HUES6 (cell line): ENCODE results near the gene ANKUB1.
"Not testable (repeated sequence)": the region's sequence is repeated elsewhere in the genome, so short reads cannot be mapped to it uniquely, and the experiment has no call there.

ENCODE experiments used
- H3K27ac ChIP-seq: 2 replicates; pipeline ENCODE4 v1.7.0; 2013; ENCODE audit warnings: low read depth, mild to moderate bottlenecking, low read length, inconsistent platforms
- H3K27me3 ChIP-seq: 2 replicates; pipeline ENCODE4 v1.6.1; 2013; ENCODE audit warnings: low read length; ENCODE audit not compliant: control insufficient read depth, insufficient read depth
- H3K36me3 ChIP-seq: 2 replicates; pipeline ENCODE4 v1.6.1; 2013; ENCODE audit warnings: low read length; ENCODE audit not compliant: control insufficient read depth, insufficient read depth
- H3K4me1 ChIP-seq: 2 replicates; pipeline ENCODE4 v1.6.1; 2013; ENCODE audit warnings: low read length; ENCODE audit not compliant: control insufficient read depth, insufficient read depth
- H3K4me3 ChIP-seq: 2 replicates; pipeline ENCODE4 v1.5.1; 2013; ENCODE audit warnings: low read depth, low read length
- H3K9ac ChIP-seq: one replicate; pipeline ENCODE4 v1.6.1; 2013; ENCODE audit warnings: mild to moderate bottlenecking, low read length
- H3K9me3 ChIP-seq: 2 replicates; pipeline ENCODE4 v1.6.1; 2013; ENCODE audit warnings: low read depth, low read length; ENCODE audit not compliant: control insufficient read depth, insufficient read depth

ANKUB1 gene, protein sequence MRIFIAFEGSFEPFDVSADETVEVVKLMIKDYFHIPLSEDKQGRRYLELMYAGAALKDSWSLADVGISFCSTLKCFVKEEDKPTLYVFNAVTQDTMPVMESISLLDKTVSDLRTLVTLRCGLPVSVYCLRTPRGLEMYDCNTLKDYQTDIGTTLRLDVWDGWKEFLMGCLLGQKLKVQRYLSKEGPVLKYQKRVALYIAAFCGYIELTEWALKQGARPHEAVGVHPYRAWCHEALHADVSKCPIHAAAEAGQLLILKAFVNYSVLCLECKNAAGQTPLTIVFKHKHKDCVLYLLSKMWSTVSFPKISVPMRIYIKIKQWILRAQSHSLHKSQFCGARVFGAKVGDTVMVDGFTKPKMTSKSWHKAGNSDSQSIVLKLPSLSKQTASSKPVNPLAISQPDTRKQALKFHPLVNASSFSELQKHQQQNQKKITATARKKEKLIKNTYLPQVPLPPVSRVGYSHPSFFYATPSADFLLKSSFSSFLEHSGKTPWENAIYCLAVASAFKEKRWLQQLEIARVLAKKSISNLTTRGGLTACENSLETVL

DNA sequence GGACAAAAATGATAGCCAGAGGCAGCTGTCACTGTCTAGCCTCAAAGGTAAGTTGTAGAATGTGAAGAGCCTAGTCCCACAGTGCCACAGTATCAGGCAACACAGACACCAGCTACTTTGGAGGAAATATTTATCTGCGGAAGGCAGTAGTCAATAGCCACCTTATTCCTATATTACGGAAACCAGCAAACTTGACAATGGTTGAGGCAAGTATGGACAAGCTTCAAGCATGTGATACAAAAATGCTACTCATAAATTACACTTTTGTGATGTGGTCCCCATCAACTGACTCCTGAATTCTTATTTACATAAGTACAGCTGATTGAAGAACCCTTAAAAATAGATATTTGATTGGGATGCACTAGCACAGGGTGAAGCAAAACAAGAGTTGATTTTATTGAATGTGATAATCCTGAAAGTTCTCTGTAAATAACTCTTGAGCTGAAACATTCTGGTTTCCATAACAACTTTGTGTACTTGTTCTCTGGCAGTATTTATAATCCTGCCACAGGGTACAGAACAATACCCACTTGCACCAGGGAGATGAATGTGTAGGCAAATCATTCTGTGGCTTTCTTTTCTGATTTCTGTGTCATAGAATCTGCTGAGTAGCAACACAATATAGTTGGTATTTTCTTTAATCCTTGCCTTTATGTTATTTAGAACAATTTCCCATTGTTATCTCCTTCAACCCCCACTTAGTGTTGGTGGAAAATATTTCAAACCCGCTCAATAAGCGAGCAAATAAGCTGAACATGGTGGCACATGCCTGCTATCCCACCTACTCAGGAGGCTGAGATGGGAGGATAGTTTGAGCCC lies at the start of gene ANKUB1:
ANKUB1 (minus strand) TSS at position 103 of the 819 bp plus-strand sequence. CDS start 188 bp downstream, outside the sequence.
- H3K9ac ChIP-seq: no peak within 1 kb of the TSS
- no peak within 1 kb of the TSS for H3K27ac ChIP-seq
- H3K27me3 ChIP-seq: no peaks in the 10 kb centered on the region
- no peaks in the 10 kb centered on the region for H3K4me1 ChIP-seq
- no peak within 1 kb of the TSS for H3K4me3 ChIP-seq
- H3K36me3 ChIP-seq: no peaks in the 10 kb centered on the region
- H3K9me3 ChIP-seq: no peaks in the 10 kb centered on the region

DNA sequence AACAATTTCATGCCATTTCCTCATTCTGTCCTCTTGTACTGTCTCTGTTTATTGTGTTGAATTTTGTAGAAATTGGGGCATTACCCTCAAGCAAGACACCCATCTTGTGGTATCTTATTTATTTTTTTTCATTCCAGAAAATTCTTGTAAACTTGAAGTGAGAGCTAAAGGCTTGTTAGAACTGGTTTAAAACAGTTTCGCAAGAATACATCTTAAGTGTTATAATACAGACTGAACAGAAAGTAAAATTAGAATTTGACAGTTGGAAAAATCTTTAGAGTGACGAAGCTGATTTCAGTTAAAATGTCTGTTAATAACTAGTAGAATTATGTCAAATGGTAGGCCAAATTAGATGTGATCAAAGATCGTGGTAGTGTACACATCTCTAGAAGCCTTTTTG lies 47.5 kb upstream of the ANKUB1 start:
- Histone ChIP-seq H3K9ac (no peak overlapping the region), H3K27me3 (no peaks in the 10 kb centered on the region), H3K9me3 (peaks cover 31% of the 10 kb centered on the region), H3K27ac (no peak overlapping the region), H3K4me1 (no peaks in the 10 kb centered on the region), H3K36me3 (no peaks in the 10 kb centered on the region; the same call in 1 of the 2 replicates), H3K4me3 (no peak overlapping the region)

DNA sequence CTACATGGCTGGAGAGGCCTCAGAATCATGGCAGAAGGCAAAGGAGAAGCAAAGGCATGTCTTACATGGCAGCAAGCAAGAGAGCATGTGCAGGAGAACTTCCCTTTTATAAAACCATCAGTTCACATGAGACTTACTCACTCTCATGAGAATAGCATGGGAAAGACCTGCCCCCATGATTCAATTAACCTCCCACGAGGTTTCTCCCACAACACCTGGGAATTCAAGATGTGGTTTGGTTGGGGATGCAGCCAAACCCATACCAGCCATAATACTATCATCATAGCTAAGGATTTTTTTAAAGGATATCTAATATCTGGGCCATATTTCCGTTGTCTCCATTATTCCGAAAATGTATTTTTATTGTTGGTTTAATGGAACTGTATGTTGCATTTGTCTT lies 47.1 kb upstream of the ANKUB1 start:
- H3K4me1 ChIP-seq, H3K4me3 ChIP-seq, H3K36me3 ChIP-seq, H3K9ac ChIP-seq, H3K27ac ChIP-seq, H3K27me3 ChIP-seq: not testable (repeated sequence)
- H3K9me3 ChIP-seq: peaks cover 36% of the 10 kb centered on the region

DNA sequence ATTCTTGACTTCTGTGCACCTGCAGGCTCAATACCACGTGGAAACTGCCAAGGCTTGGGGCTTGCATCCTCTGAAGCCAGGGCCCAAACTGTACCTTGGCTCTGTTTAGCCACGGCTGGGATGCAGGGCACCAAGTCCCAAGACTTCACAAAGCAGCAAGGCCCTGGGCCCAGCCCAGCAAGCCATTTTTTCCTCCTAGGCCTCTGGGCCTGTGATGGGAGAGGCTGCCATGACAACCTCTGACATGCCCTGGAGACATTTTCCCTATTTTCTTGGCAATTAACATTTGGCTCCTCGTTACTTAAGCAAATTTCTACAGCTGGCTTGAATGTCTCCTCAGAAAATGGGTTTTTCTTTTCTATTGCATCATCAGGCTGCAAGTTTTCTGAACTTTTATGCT lies 46.1 kb upstream of the ANKUB1 start:
- peaks cover 45% of the 10 kb centered on the region for H3K9me3 ChIP-seq
- not testable (repeated sequence) for H3K4me1 ChIP-seq, H3K4me3 ChIP-seq, H3K9ac ChIP-seq, H3K36me3 ChIP-seq, H3K27ac ChIP-seq, H3K27me3 ChIP-seq

DNA sequence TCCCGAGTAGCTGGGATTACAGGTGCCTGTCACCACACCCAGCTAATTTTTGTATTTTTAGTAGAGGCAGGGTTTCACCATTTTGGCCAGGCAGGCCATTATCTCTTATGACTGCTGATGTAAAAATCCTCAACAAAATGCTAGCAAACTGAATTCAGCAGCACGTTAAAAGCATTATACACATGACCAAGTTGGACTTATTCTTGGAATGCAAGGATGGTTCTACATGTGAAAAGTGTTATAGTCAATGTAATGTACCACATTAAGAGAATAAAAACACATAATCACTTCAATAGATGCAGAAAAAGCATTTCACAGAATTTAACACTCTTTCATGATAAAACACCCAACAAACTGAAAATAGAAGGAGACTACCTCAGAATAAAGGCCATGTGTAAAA lies 40.9 kb upstream of the ANKUB1 start:
- no peak overlapping the region for H3K4me3 ChIP-seq
- H3K4me1 ChIP-seq: no peaks in the 10 kb centered on the region
- H3K9ac ChIP-seq: no peak overlapping the region
- peaks cover 76% of the 10 kb centered on the region for H3K9me3 ChIP-seq
- no peaks in the 10 kb centered on the region; the same call in 1 of the 2 replicates for H3K36me3 ChIP-seq
- H3K27ac ChIP-seq: no peak overlapping the region
- no peaks in the 10 kb centered on the region for H3K27me3 ChIP-seq

DNA sequence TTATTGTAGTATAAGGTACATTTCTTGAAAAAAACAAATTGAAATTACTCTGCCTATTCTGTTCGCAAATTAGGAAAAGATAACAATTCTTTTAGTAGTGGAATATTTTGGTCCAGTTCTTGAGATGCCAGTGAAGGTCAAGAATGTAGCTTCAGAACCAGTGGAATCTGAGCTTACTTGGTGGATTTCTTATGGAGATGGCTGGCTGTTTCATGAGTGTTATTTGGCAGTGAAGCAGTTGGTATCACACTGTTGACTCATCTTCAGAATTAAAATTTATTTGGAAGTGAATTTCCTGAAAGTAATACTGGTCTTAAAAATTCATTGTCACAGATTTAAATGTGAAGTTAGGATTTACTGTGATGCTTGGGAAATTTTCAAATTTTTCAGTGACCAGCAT lies 39.7 kb upstream of the ANKUB1 start:
- Histone ChIP-seq H3K36me3 (no peaks in the 10 kb centered on the region), H3K27me3 (no peaks in the 10 kb centered on the region), H3K9ac (no peak overlapping the region), H3K9me3 (peaks cover 69% of the 10 kb centered on the region), H3K4me3 (no peak overlapping the region), H3K4me1 (no peaks in the 10 kb centered on the region), H3K27ac (no peak overlapping the region)

DNA sequence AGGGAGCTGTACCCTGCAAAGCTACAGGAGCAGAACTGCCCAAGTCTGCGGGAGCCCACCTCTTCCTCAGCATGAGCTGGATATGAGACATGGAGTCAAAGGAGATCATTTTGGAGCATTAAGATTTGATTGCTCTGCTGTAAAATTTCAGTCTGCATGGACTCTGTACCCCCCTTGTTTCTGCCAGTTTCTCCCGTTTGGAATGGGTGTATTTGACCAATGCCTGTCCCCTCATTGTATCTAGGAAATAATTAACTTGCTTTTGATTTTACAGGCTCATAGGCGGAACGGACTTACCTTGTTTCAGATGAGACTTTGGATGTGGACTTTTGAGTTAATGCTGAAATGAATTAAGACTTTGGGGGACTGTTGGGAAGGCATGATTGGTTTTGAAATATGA lies 39.0 kb upstream of the ANKUB1 start:
- Histone ChIP-seq H3K4me3 (no peak overlapping the region), H3K36me3 (no peaks in the 10 kb centered on the region), H3K9ac (no peak overlapping the region), H3K27ac (no peak overlapping the region), H3K9me3 (peaks cover 63% of the 10 kb centered on the region), H3K4me1 (no peaks in the 10 kb centered on the region), H3K27me3 (no peaks in the 10 kb centered on the region)

DNA sequence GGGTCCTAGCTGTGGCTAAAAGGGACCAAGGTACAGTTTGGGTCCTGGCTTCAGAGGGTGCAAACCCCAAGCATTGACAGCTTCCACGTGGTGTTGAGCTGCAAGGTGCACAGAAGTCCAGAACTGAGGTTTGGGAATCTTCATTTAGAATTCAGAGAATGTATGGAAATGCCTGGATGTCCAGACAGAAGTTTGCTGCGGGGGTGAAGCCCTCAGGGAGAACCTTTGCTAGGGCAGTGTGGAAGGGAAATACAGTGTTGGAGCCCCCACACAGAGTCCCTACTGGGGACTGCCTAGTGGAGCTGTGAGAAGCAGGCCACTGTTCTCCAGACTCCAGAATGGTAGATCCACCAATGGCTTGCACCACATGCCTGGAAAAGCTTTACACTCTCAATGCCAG lies 38.5 kb upstream of the ANKUB1 start:
- peaks cover 60% of the 10 kb centered on the region for H3K9me3 ChIP-seq

DNA sequence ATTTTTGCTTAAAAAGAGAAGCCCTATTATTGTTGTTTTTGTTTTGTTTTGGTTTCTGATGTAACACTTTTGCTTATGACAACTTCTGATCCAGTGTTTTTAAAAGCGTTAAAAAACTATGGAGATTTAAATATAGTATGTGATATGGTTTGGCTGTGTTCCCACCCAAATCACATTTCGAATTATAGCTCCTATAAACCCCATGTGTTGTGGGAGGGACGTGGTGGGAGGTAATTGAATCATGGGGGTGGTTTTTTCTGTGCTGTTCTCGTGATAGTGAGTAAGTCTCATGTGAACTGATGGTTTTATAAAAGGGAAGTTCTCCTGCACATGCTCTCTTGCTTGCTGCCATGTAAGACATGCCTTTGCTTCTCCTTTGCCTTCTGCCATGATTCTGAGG lies 37.3 kb upstream of the ANKUB1 start:
- H3K4me3 ChIP-seq, H3K36me3 ChIP-seq, H3K9ac ChIP-seq, H3K27ac ChIP-seq, H3K4me1 ChIP-seq, H3K27me3 ChIP-seq: not testable (repeated sequence)
- H3K9me3 ChIP-seq: peaks cover 50% of the 10 kb centered on the region

More for the DNA sequence above, 38.5 kb upstream of the ANKUB1 start:
- Histone ChIP-seq H3K27ac (no peak overlapping the region), H3K27me3 (no peaks in the 10 kb centered on the region), H3K9ac (no peak overlapping the region), H3K4me1 (peaks cover 2% of the 10 kb centered on the region; the same call in 1 of the 2 replicates), H3K36me3 (no peaks in the 10 kb centered on the region), H3K4me3 (no peak overlapping the region)

DNA sequence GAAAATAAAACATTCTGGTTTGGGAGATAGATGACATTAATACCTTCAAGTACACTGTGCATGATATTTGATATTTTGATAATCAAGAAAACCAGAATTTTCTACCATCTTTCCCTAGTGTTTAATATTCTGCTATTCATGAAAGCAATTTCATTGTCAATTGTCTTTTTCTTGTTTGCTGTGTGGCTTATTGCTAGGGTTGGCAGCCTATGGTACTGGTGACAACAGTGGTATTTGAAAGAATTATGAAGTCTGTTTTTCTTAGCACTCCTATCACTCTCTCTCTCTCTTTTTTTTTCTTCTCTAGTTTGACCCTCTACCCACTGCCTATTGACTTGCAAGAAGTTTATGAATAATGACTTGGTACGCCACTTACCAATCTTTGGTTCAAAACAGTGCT lies 36.0 kb upstream of the ANKUB1 start:
- Histone ChIP-seq H3K9me3 (peaks cover 37% of the 10 kb centered on the region), H3K36me3 (no peaks in the 10 kb centered on the region), H3K4me3 (no peak overlapping the region), H3K27ac (no peak overlapping the region), H3K4me1 (peaks cover 7% of the 10 kb centered on the region; the same call in 1 of the 2 replicates), H3K9ac (no peak overlapping the region), H3K27me3 (no peaks in the 10 kb centered on the region)

DNA sequence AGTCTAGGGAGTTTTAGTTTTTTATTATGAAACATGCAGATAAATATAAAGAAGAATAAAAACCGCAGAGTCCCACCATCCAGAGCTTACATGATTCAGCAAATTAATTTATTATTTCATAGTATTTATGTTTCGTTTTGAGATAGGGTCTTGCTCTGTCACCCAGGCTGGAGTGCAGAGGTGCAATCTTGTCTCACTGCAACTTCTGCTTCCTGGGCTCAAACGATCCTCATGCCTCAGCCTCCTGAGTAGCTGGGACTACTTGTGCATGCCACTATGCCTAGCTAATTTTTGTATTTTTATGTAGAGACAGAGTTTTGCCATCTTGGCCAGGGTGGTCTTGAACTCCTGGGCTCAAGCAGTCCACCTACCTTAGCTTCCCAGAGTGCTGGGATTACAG lies 34.3 kb upstream of the ANKUB1 start:
- no peak overlapping the region for H3K4me3 ChIP-seq
- H3K9ac ChIP-seq: no peak overlapping the region
- H3K27ac ChIP-seq: no peak overlapping the region
- no peaks in the 10 kb centered on the region for H3K27me3 ChIP-seq
- H3K4me1 ChIP-seq: peaks cover 7% of the 10 kb centered on the region; the same call in 1 of the 2 replicates
- H3K36me3 ChIP-seq: no peaks in the 10 kb centered on the region
- H3K9me3 ChIP-seq: peaks cover 30% of the 10 kb centered on the region
